ENCODE data around the gene EML6.

DNA sequence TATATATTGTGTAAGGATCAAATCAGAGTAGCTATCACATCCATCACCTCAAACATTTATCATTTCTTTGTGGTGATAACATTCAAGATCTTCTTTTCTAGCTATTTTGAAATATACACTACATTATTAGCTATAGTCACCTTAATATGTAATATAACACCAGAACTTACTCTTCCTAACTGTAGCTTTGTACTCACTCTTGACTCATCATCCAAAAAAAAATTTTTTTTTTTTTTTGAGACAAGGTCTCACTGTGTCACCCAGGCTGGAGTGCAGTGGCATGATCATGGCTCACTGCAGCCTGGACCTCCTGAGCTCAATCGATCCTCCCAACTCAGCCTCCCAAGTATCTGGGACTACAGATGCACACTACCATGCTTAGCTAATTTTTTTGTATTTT, 153.3 kb downstream of the EML6 start:
- TF ChIP-seq, protein P1, sequence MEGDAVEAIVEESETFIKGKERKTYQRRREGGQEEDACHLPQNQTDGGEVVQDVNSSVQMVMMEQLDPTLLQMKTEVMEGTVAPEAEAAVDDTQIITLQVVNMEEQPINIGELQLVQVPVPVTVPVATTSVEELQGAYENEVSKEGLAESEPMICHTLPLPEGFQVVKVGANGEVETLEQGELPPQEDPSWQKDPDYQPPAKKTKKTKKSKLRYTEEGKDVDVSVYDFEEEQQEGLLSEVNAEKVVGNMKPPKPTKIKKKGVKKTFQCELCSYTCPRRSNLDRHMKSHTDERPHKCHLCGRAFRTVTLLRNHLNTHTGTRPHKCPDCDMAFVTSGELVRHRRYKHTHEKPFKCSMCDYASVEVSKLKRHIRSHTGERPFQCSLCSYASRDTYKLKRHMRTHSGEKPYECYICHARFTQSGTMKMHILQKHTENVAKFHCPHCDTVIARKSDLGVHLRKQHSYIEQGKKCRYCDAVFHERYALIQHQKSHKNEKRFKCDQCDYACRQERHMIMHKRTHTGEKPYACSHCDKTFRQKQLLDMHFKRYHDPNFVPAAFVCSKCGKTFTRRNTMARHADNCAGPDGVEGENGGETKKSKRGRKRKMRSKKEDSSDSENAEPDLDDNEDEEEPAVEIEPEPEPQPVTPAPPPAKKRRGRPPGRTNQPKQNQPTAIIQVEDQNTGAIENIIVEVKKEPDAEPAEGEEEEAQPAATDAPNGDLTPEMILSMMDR (IDR thresholded peaks at IDR 0.05 in 4 of 5, conservative IDR thresholded peaks at IDR 0.05 in 1 of 5), result no peak
- TF ChIP-seq POLR2A (IDR thresholded peaks at IDR 0.05), result no peak

Data from gastrocnemius medialis (tissue), 4 donors.